ENCODE data around the gene SUCLG2.

SUCLG2 gene

DNA sequence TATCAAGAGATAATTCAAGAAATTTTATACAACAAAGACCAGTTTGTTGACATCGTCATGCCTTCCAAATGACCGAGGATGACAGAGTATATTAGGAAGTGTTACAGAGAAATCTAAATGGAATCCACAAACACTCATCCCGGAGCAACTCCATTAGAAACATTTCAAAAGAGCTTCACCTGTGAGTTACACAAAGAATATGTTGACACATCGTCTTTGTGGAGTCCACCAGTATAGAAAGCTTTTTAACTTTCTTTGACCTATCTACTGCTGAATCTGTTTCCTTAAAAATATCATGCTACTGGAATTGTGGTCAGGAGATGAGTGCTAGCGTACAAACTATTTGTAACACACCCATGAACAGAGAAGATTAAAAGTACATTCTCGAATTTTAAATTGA is 130.4 kb downstream of the SUCLG2 start:
- no peak for DNase-seq (ENCODE audit: insufficient read length, low spot score)
- FAIRE-seq = no peak

DNA sequence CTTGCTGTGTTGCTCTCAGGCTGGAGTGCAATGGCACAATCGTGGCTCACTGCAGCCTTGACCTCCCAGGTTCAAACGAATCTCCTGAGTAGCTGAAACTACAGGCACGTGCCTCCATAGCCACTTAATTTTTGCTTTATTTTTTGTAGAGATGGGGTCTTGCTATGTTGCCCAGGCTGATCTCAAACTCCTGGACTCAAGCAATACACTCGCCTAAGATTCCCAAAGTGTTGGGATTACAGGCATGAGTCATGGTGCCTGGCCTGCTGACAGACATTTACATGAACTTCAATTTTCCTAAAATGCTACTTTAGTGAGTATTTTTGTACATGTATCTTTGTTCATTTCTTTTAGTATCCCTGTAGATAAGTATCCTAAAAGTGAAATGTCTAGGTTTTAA is 132.3 kb downstream of the SUCLG2 start:
- DNase-seq (ENCODE audit: insufficient read length, low spot score) (no peak), FAIRE-seq (no peak)

DNA sequence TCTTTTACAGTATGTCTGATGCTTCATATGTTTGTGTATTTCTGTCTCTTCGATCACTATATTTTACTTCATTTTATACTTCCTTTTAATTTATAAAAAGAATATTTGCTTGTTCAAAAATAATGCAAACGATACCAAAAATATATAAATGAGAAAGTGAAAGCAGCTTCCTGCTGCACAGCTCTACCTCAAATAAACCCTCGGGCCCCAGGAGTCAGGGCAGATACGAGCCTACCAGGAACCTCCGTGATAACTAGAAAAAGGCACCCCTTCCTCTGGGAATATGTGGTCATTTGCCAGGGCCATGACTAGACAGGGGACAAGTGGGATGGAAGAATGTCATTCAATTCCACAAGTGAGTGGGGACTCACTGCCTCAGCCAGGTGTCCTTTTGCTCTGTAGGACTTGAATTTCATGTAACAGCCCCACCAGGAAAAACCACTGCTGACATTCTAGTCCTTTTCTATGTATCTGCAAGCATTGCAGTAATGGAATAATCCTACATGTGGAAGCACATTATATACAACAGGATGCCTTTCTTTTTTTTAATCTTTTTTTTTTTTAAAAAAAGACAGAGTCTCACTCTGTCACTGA is 133.3 kb downstream of the SUCLG2 start:
- DNase-seq (ENCODE audit: insufficient read length, low spot score) (no peak), FAIRE-seq (no peak)

DNA sequence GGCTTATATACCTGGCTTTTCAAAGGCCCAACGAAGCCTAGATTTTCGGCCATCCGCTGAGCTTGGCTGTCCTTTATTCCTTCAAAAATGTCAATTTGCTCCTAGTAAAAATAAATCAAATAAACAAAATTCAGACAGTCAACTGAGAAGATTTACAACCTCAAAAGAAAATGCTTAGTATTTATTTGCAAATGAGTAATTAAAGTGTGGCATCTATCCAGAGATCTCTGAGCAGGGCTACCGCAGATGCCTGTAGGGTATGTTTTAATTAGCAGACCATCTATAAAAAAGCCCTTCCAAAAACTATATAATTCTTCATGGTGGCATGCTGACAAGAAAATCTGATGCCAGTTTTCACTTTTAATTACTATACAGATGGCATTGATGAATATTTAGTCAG is 136.2 kb downstream of the SUCLG2 start:
- DNase-seq (ENCODE audit: insufficient read length, low spot score) (no peak), FAIRE-seq (no peak)

DNA sequence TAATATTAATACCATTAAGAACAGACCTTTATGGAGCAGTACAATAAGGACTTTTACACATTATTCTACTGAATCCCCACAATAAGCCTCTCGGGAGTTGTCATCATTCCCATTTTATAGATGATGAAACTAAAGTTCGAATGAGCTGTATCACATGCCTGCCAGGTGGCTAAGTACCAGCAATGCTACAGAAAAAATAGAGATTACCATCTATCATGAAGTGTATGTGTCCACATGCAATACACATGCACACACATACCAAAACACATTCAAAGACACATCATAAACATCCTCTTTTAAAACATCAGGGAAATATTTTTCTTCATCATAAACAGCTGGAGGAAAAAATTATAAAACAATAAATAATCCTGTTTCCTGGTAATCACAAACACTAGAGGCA is 136.6 kb downstream of the SUCLG2 start:
- DNase-seq (ENCODE audit: insufficient read length, low spot score) = no peak

DNA sequence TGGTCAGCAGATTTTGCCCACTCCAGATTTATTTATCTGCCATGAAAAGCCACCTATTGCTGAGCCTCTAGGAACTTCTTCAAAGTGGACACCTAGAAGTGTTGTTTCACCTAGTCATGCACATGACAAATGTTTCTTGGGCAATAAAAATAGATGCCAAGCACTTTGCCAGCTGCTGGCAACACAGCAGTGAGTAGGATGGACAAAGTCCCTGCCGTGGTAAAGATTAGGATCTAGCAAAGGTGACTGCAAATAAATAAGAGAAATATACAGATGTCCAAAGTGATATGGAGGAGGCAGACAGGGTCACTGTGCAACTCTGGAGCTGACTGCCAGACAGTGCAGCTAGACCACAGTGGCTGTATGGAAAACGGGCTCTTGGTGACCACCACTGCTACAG is 137.9 kb downstream of the SUCLG2 start:
- DNase-seq (ENCODE audit: insufficient read length, low spot score) = no peak

More for the DNA sequence above, 136.6 kb downstream of the SUCLG2 start:
- no peak for FAIRE-seq

DNA sequence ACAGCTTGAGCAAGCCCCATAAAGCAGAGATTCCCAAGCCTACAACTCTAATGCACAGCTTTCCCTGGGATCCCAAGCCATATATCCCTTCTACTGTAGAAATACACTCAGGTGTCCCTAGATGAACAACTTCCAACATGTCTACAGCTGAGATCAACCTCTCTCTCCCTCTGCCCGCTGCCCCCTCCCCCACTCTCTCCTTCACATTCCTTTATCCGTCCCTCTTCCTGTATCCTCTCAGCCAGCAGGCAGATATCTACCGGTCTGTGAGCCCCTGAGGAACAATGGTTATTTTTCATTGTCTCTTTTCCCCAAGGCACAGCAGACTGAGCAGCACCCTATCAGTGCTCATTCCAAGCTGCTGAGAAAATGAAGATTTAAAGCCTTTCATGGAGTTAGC is 138.6 kb downstream of the SUCLG2 start:
- no peak for FAIRE-seq
- DNase-seq (ENCODE audit: insufficient read length, low spot score) = no peak

More for the DNA sequence above, 137.9 kb downstream of the SUCLG2 start:
- FAIRE-seq = no peak

DNA sequence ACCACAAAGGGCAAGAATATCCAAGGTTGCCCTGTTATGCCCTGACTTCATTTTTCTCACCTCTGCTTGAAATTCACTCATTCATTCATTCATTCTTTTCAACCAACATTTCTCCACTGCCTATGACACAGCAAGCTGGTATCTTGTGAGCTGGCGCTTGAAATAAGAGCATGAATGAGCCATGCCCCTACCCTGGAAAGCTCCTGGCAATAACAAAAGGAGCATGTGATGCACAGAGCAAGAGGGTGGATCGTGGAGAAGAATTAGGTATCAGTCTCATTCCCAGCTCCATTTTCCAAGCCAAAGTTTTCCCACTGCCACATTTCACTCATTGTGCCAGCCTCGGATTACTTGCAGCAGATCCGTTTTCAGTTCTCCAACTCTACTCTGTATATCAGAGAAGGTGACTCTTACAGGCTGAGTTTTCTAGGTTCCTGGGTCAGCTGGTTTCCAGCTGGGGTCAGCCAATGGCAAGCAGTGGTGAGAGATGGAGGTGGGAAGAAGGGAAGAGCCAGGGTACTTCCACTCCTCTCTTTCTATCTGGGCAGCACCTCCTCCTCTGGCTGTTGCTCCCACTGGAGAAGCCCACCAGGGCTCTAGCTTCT is 144.8 kb downstream of the SUCLG2 start:
- DNase-seq (ENCODE audit: insufficient read length, low spot score) (no peak), FAIRE-seq (no peak)

DNA sequence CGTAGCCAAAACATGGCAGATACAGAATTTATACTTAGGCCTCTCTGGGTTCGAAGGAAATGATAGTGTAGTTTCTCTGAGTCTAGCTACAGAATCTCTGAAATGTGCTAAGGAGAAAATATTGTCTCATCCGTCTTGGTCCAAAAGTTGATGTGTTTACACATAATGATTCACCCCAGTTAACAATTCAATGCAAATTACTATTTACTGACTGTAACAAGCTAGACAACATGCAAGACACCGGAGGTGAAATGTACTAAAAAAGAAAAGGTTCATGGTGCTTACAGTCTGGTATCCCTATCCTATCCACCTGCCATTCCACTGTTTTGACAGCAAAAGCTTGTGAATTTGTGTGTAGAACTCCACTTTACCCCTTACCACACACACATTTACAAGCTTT is 146.8 kb downstream of the SUCLG2 start:
- FAIRE-seq = no peak
- no peak for DNase-seq (ENCODE audit: insufficient read length, low spot score)

DNA sequence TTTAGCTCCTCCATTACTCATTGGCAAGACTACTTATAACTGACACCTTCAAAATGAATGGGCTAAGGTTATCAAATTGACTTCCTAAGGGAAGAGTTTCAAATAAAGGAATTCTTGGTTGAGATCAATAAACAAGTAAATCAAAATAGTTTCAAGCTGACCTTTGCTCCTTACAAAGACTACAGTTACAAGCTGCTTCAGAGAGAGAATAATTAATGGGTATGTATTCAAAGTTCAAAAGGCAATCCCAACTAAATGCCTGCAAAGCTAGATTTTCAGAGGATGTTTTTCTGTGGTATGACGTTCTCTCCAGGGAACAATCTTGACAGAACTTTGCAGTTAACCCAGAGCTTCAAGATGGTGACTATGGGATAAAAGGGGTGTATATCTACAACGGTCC is 153.7 kb downstream of the SUCLG2 start:
- no peak for FAIRE-seq
- DNase-seq (ENCODE audit: insufficient read length, low spot score) = no peak

DNA sequence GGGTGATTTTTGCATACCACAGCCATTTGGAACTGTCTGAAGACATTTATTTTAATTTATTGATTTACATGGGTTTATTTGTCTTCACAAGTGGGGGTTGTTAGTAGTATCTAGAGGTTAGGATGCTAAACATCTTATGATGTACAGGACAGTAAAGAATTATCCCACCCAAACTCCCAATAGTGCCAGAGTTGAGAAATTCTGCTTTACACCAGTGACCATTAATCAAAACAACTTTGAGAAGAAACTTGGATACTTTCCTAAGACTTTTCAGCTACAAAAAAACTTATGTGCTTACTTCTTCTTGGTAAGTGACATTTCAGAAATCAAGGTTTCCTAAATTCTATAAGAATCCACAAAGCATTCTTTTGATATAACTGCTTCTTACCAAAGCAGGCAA is 156.7 kb downstream of the SUCLG2 start:
- DNase-seq (ENCODE audit: insufficient read length, low spot score) = no peak
- no peak for FAIRE-seq

DNA sequence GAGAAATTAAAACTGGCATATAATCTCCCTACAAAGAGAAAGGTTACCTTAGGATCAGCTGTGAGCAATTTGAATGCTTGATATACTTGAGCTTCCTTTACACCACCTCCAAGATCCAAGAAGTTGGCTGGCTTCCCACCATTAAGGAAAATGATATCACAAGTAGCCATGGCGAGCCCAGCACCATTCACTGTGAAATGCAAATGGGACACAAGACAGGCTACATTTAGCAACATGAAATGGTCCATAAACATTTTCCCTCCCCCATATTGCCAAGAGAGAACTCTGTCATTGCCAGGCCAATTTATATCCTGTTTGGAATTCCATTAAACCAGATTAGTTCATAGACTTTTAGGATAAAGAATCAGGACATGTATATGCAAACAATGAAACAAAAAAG is 158.7 kb downstream of the SUCLG2 start:
- FAIRE-seq = no peak

DNA sequence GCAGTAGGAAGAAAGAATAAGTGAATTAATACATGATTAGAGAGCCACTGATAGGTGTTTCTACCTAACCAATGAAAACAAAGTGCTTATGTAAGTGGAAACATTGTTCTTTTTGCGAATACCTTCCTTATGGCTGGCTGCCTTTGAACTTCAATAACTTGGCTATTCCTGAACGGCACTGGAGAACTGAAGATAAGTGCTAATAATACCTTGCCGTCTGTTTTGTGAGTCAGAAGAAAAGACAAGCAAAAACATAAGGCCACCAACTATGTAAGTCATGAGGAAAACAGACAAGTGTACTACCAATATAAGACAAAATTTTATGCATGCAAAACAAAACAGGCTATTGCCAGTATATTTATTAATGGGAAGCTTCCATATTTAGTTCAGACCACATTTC is 160.6 kb downstream of the SUCLG2 start:
- DNase-seq (ENCODE audit: insufficient read length, low spot score) (no peak), FAIRE-seq (no peak)

More for the DNA sequence above, 158.7 kb downstream of the SUCLG2 start:
- no peak for DNase-seq (ENCODE audit: insufficient read length, low spot score)

DNA sequence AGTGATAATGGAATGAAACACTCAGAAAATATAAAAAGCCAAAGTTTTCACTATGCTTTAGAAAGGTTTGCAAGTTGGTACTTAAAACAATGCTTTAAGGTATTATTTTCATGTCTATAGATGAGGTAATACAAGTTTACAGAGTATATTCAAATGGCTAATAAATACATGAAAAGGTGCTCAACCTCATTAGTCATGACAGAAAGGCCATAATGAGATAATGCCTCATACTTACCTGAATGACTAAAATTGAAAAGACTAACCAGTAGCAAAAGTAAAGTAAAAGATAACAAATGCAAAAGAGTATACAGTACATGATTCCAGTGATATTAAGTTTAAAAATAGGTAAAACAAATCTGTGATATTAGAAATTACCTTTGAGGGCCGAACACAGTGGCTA is 163.8 kb downstream of the SUCLG2 start:
- no peak for DNase-seq (ENCODE audit: insufficient read length, low spot score)
- no peak for FAIRE-seq

DNA sequence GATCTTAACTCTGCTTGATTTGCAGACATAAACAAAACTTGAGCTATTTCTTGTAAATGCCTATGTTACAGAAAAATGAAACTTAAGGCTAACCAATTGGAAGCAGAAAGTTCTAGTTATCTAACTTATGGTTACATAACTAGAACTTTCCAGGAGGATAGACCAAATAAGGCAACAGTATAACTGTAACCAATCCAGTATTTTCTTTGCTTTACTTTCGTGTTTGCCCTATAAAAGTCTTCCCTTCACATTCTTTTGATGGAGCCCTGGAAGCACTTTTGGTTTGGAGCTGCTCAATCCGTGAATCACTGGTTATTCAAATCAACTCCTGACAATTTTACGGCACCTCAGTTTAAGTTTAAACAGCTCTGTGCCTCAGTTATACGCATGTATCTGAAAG is 164.6 kb downstream of the SUCLG2 start:
- FAIRE-seq (no peak), DNase-seq (ENCODE audit: insufficient read length, low spot score) (no peak)

DNA sequence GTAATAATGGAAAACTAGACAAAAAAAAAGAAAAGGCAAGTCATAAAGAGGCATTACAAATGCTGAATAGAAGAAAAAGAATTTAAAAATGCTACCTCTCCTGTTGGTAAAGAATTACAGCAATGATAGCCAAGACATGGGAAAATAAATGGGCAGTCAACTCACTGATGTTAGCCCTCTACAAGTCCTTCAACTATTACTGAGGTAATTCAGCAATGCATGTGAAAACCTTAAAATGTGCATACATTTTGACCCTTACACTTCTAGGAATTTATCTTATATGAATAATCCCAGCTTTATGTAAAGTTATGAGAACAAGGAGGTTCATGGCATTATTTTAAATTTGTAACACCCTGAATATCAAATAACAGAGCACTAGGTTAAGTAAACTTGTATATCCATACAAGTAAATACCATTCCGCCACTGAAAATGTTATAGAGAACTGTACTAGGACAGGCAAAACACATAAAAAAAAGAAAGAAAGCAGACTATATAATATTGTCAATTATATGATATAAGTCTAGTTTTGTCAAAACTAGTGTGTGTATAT is 166.8 kb downstream of the SUCLG2 start:
- FAIRE-seq = no peak

DNA sequence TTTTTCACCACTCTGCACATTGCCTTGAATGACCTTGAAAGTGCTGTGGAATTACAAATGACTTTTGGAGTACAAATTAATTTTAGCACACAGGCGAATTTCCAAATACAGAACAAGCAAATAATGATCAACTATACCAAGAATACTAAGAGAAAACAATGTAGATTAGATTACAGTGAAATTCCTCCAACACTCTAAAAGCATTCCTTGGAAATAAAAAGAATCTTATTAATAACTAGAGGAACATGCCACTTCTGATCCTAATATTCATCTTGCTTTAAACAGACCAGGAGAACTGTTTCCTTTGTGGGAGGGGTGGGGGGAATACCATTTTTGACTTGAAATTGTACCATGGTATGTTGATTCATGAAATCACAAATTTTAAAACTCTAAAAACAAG is 167.5 kb downstream of the SUCLG2 start:
- DNase-seq (ENCODE audit: insufficient read length, low spot score) (no peak), FAIRE-seq (no peak)

More for the DNA sequence above, 166.8 kb downstream of the SUCLG2 start:
- DNase-seq (ENCODE audit: insufficient read length, low spot score) = no peak

DNA sequence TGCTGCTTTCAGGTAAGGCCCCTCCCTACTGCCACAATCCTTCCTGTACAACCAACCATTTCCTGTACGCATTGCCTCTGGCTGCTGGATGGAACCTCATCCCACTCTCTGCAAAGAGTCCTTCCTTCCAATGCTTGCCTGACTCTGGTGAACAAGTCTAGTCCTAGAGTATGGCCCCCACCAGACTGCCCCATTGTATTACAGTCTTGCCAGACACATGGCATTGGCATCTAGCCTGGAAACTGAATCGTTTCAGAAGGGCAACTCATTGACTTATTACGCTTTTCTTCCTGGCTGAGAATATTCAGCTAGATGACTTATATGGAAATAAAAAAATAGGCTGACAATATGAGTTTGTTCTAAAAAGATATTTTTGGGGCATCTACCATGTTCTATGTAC is 170.3 kb downstream of the SUCLG2 start:
- FAIRE-seq (no peak), DNase-seq (ENCODE audit: insufficient read length, low spot score) (no peak)

DNA sequence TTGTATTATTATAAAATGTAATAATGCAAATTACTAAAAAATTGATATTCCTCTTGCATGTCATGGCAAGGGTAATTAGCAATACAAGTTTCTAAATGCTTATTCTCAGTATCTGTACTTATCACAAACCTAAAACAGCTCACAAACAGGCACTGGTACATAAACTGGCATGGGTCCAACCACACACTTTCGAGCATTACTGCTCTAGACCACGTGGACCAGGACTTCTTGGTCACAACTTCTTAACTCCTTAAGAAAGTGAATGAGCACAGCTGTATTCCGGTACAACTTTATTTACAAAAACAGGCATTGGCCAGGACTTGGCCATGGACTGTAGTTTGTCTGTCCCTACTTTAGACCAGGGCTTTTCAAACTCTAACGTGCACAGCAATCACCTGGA is 173.3 kb downstream of the SUCLG2 start:
- FAIRE-seq (no peak), DNase-seq (ENCODE audit: insufficient read length, low spot score) (no peak)

DNA sequence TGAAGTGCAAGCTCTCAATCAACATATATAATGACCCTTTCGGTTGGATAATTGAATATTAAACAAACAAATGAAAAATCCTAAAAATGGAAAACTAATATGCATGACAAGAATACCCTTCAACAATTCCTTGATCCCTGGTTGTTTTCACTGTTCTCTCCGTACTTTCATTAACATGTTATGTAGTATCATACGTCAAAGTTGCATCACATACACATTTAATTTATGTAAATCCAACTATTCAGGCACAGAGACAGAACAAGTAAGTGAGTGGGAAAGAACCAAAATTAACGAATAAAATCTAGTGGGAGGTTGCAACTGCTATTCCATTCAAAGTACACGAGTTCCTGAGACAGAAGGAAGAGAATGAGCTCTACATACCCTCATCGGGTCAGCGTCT is 176.0 kb downstream of the SUCLG2 start:
- DNase-seq (ENCODE audit: insufficient read length, low spot score) = no peak
- no peak for FAIRE-seq

DNA sequence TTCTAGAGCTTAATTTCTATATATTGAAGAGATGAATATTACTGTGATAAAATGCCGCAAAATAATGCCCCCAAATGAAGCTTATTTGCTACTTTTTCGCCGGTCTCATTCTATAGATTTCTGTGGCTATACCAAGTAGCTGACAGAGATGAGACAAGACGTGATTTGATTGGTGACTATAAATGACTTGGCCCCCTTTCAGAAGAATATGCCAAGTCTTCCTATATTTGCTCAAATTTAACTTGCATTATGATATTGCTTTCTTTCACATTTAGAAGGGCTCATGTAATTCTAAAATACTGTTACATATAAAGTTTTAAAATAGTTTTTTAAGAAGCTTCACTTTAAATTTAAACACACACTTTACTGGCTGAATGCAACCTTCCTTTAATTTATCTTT is 180.1 kb downstream of the SUCLG2 start:
- no peak for FAIRE-seq
- DNase-seq (ENCODE audit: insufficient read length, low spot score) = no peak

DNA sequence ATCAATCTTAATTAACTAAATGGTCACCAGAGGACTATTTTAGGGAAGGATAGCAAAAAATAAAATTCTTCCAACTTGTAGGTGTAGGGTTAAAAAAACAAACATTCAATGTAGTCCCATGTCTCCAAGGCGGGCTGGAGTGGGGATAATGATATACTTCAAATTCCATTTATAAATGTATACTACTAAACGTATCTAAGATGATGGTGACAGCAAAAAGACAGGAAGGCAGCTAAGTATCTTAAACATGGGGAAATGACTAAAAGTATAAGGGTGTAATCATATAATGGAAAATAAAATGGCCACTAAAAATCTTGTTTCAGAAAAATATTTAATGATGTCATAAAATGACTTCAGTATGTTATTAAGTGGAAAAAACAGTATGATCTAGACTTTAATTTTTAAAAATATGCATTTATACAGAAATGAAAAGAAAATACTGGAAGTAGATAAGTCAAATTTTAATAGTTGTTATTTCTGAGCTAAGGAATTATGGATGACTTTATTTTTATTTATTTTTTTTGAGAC is 181.7 kb downstream of the SUCLG2 start:
- FAIRE-seq = no peak
- no peak for DNase-seq (ENCODE audit: insufficient read length, low spot score)

Measured in HTR-8/SVneo (cell line).